LNCaP clone FGC (cell line): Measurements from ENCODE around the gene GAB2.

Source experiments
- DNase-seq: peaks from one replicate; pipeline ENCODE4 v3.0.0-alpha.2; 2011; ENCODE audit warnings: low read depth
- H3K4me3 ChIP-seq: 2 replicates; pipeline ENCODE4 v1.5.1; 2011; ENCODE audit warnings: mild to moderate bottlenecking, low read depth, low read length, control low read depth
- CTCF ChIP-seq: IDR thresholded peaks from 2 replicates; pipeline ENCODE4 v1.5.1; 2012; ENCODE audit warnings: mild to moderate bottlenecking; ENCODE audit not compliant: control insufficient read depth, insufficient read depth; ENCODE audit errors: extremely low read depth

Gene GAB2

GRCh38 chr11:78319453-78319955, 98.1 kb downstream of the GAB2 start:
- no peak overlapping the region for H3K4me3 ChIP-seq
- DNase-seq, result no peak
- TF ChIP-seq CTCF, result no peak

DNA sequence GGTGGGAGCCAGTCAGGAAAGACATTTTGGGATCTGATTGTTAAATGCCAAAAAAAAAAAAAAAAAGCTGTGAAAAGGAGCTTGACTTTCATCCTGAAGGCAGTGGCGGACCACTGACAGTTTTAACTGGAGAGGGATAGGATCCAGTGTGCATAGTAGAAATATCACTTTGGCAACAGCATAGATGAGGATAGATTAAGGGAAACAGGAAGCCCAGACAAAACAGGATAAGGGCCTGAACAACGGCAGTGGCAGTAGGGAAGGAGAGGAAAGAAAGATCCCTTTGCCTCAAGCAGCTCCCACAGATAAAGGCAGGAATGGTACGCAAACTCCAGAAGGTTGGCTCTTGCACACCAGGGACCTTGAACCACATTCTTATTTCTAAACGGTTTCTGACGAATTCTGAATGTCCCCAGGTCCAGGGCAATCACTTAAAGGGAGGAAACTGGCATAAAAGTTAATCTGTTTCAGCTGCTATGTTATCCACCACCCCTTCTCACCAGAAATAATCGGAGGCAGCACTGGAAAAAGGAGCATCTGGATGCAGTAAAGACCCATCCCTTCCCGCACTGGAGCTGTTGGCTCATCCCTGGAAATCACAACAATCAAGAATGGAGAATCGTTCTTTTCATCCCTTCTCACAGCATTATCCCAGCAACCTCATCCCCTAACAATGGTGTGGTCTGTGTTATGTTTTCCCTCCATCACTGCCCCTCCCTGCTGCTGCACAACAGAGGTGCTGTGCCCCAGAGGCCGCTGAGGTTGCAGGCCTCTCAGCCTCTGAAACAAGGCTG, 99.1 kb downstream of the GAB2 start:
- no peak for DNase-seq
- no peak for TF ChIP-seq CTCF
- no peak overlapping the region for H3K4me3 ChIP-seq

DNA sequence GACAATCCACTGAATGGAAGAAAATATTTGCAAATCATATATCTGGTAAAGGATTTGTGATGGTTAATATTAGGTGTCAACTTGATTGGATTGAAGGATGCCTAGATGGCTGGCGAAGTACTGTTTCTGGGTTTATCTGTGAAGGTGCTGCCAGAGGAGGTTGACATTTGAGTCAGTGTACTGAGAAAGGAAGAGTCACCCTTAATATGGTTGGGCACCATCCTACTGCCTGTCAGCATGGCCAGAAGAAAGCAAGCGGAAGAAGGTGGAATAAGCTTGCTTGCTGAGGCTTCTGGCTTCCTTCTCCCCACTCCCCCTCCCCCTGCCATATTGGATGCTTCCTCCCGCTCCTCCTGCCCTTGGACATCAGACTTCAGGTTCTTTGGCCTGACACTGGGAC, 101.9 kb downstream of the GAB2 start:
- no peak for DNase-seq
- TF ChIP-seq CTCF, result no peak
- H3K4me3 ChIP-seq, result no peak overlapping the region

- H3K4me3 ChIP-seq, result no peak overlapping the region
- no peak for DNase-seq
- no peak for TF ChIP-seq CTCF
Measured at GRCh38 chr11:78314762-78315161, 102.9 kb downstream of the GAB2 start.

DNA sequence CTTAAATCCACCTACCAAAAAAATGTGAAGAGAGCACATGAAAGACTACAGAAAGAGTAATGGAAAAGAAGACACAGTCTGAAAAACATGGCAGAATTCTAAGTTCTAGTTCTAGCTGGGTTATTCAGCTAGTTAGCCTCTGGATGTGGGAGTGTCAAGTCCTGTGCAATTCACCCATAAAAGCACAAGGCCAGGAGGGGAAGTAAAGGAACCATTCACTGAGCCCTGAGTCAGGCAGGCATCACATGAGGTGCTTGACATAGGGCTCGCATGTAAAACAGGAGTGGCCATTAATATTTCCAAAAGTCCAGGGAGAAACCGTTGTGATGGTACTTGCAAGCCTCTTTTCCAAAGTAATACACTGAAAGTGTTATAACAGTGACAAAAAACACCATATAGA, 103.7 kb downstream of the GAB2 start:
- TF ChIP-seq CTCF, result no peak
- DNase-seq, result no peak

GRCh38 chr11:78313181-78313795, 104.3 kb downstream of the GAB2 start:
- no peak overlapping the region for H3K4me3 ChIP-seq
- DNase-seq, result no peak
- no peak for TF ChIP-seq CTCF

More for the DNA sequence above, 103.7 kb downstream of the GAB2 start:
- H3K4me3 ChIP-seq, result no peak overlapping the region
